Kidney (tissue), 14 donors: Measurements from ENCODE around the gene TIGD6. TPM values are rescaled to one million over a fixed set of nuclear protein-coding genes. Genes with fewer than 3 reads are reported as not detected.

Experiments used
- DNase-seq, 5 donors: peaks; one replicate each; pipeline ENCODE4 v3.0.0-alpha.2; 2013 to 2020
- FAIRE-seq: peaks from 2 replicates; lab custom pipeline; 2012; peaks lifted over from hg19 to GRCh38; lab: Jason Lieb, UNC
- H3K27ac ChIP-seq, 2 donors: one replicate each; pipeline ENCODE4 v1.7.0; 2013; ENCODE audit warnings: low read depth in 2 of 2, low read length in 2 of 2, inconsistent platforms in 1 of 2
- H3K27me3 ChIP-seq: one replicate; pipeline ENCODE4 v1.7.1; 2013; ENCODE audit warnings: low read length, inconsistent platforms; ENCODE audit not compliant: control insufficient read depth, insufficient read depth
- H3K36me3 ChIP-seq, 3 donors: one replicate each; pipeline versions ENCODE4 v1.7.0 to v1.7.1; 2013; ENCODE audit warnings: low read length in 3 of 3, control low read depth in 1 of 3, inconsistent platforms in 1 of 3; ENCODE audit not compliant: insufficient read depth in 3 of 3, control insufficient read depth in 2 of 3
- H3K4me1 ChIP-seq, 3 donors: one replicate each; pipeline versions ENCODE4 v1.7.0 to v1.7.1; 2013; ENCODE audit warnings: low read length in 3 of 3, inconsistent platforms in 1 of 3, low read depth in 1 of 3; ENCODE audit not compliant: control insufficient read depth in 2 of 3, insufficient read depth in 2 of 3
- H3K4me3 ChIP-seq, 3 donors: one replicate each; pipeline versions ENCODE4 v1.7.0 to v1.8.1; 2013; ENCODE audit warnings: low read length in 3 of 3, control low read depth in 1 of 3, inconsistent platforms in 1 of 3
- H3K9ac ChIP-seq, 3 donors: one replicate each; pipeline versions ENCODE4 v1.7.0 to v1.7.1; 2013; ENCODE audit warnings: low read length in 3 of 3, control low read depth in 1 of 3, inconsistent platforms in 1 of 3
- H3K9me3 ChIP-seq, 3 donors: one replicate each; pipeline versions ENCODE4 v1.7.0 to v1.7.1; 2013; ENCODE audit warnings: low read length in 3 of 3, control low read depth in 1 of 3, inconsistent platforms in 1 of 3; ENCODE audit not compliant: control insufficient read depth in 2 of 3, insufficient read depth in 1 of 3
- CTCF ChIP-seq: IDR thresholded peaks from 3 replicates; pipeline ENCODE4 v1.5.1; 2012; ENCODE audit warnings: mild to moderate bottlenecking, moderate library complexity, borderline replicate concordance; ENCODE audit not compliant: insufficient read depth; ENCODE audit errors: extremely low read depth
- intact Hi-C: fragments of 100-400 bp; cut with DNase I; formaldehyde crosslinking; loops from one replicate; pipeline ENCODE4 v1.11.1; 2022
- polyA plus RNA-seq: library from polyadenylated mRNA; stranded (reverse); fragments of 350-450 nt; fragmentation: Illumina TruSeq; extraction: RNeasy Lipid Tissue Mini Kit (QIAGEN cat#74804); gene quantifications from one replicate; pipeline ENCODE4 v1.2.3, GENCODE V29; 2014; ENCODE audit warnings: low read depth, low replicate concordance; ENCODE audit not compliant: insufficient read depth
- total RNA-seq: library from RNA; stranded (reverse); fragmentation: NEBNext Ultra II Directional; extraction: Animal tissue kit (Norgen Biotek cat#: 25700); gene quantifications from one replicate; pipeline ENCODE4 v1.2.1, GENCODE V29; 2021
- donor health status: control.
- donor health status: control.
- donor health status: control.
- donor health status: control.
- donor health status: control.
- donor health status: DM: yes; HTN: yes; CAD: no.
- donor health status: Normal renal cell carcinoma (clear cell type).

Gene TIGD6
- total and polyA plus RNA-seq, 2 donors from 2014 or later, result 6.0 to 7.0 TPM

- Histone ChIP-seq H3K9me3 (no peaks in the 10 kb centered on the region), H3K27me3 (no peaks in the 10 kb centered on the region), H3K36me3 (no peaks in the 10 kb centered on the region), H3K9ac (no peak overlapping the region), H3K4me1 (no peaks in the 10 kb centered on the region), H3K27ac (no peak overlapping the region), H3K4me3 (no peak overlapping the region)
- FAIRE-seq, result no peak
- no peak for TF ChIP-seq CTCF
- no peak for DNase-seq
- intact Hi-C loops, result no loop called here
Measured at GRCh38 chr5:149951138-149951749, 49.2 kb downstream of the TIGD6 start.

- H3K9me3 ChIP-seq, result no peaks in the 10 kb centered on the region
- H3K36me3 ChIP-seq, result no peaks in the 10 kb centered on the region
- H3K4me3 ChIP-seq, result no peak overlapping the region
- H3K9ac ChIP-seq, result no peak overlapping the region
- H3K4me1 ChIP-seq, result no peaks in the 10 kb centered on the region
- H3K27ac ChIP-seq, result no peak overlapping the region
- DNase-seq, result no peak
- no peaks in the 10 kb centered on the region for H3K27me3 ChIP-seq
- FAIRE-seq, result no peak
- intact Hi-C loops, result no loop called here
- TF ChIP-seq CTCF, result no peak
Measured at GRCh38 chr5:149948993-149949392, 51.5 kb downstream of the TIGD6 start.

- Histone ChIP-seq H3K9ac (no peak overlapping the region), H3K36me3 (no peaks in the 10 kb centered on the region)
Measured at GRCh38 chr5:149946118-149946517, 54.3 kb downstream of the TIGD6 start.

More at GRCh38 chr5:149946118-149946517, 54.3 kb downstream of the TIGD6 start:
- intact Hi-C loops, result no loop called here
- no peak for TF ChIP-seq CTCF
- no peak for DNase-seq
- FAIRE-seq, result no peak
- Histone ChIP-seq H3K9me3 (no peaks in the 10 kb centered on the region), H3K27me3 (no peaks in the 10 kb centered on the region), H3K27ac (no peak overlapping the region), H3K4me1 (no peaks in the 10 kb centered on the region), H3K4me3 (no peak overlapping the region)
